Lung (tissue), 12 donors: ENCODE measurements around the gene PLB1. TPM values are rescaled to one million over a fixed set of nuclear protein-coding genes. Genes with fewer than 3 reads are reported as not detected.

Experiments
- ATAC-seq: fragments of 200-7000 bp; cut with Tn5 transposase; one replicate; pipeline ENCODE4 v1.9.1; 2020; ENCODE audit warnings: moderate number of reproducible peaks; ENCODE audit not compliant: insufficient read depth, low FRiP score
- DNase-seq, 3 donors: peaks; one replicate each; pipeline ENCODE4 v3.0.0-alpha.2; 2013 to 2017
- H3K27ac ChIP-seq, 2 donors: one replicate each; pipeline ENCODE4 v1.5.1; 2013; ENCODE audit warnings: mild to moderate bottlenecking in 2 of 2, moderate library complexity in 2 of 2, control low read depth in 1 of 2, inconsistent platforms in 1 of 2, low read depth in 1 of 2, low read length in 1 of 2
- H3K27me3 ChIP-seq, 3 donors: one replicate each; pipeline ENCODE4 v1.5.1; 2013; ENCODE audit warnings: low read length in 2 of 3; ENCODE audit not compliant: control insufficient read depth in 3 of 3, insufficient read depth in 3 of 3
- H3K36me3 ChIP-seq, 4 donors: one replicate each; pipeline ENCODE4 v1.5.1; 2013; ENCODE audit warnings: low read length in 4 of 4, mild to moderate bottlenecking in 1 of 4, moderate library complexity in 1 of 4; ENCODE audit not compliant: control insufficient read depth in 4 of 4, insufficient read depth in 4 of 4
- H3K4me1 ChIP-seq, 5 donors: one replicate each; pipeline ENCODE4 v1.5.1; 2013; ENCODE audit warnings: low read length in 5 of 5, mild to moderate bottlenecking in 2 of 5, moderate library complexity in 1 of 5; ENCODE audit not compliant: control insufficient read depth in 5 of 5, insufficient read depth in 5 of 5
- H3K4me3 ChIP-seq: one replicate; pipeline ENCODE4 v1.5.1; 2013; ENCODE audit warnings: mild to moderate bottlenecking, control low read depth, moderate library complexity
- H3K9ac ChIP-seq, 2 donors: one replicate each; pipeline ENCODE4 v1.5.1; 2013; ENCODE audit warnings: low read length in 2 of 2, control low read depth in 1 of 2; ENCODE audit not compliant: insufficient read depth in 1 of 2
- H3K9me3 ChIP-seq, 4 donors: one replicate each; pipeline ENCODE4 v1.5.1; 2013; ENCODE audit warnings: low read length in 3 of 4, mild to moderate bottlenecking in 1 of 4, moderate library complexity in 1 of 4; ENCODE audit not compliant: control insufficient read depth in 4 of 4, insufficient read depth in 3 of 4
- WGBS, 2 donors: extraction: QIAGEN DNeasy Blood & Tissue Kit; methylation state at CpG; one replicate each; pipeline ENCODE4 v1.1.7; 2013; 5-methylcytosine and 5-hydroxymethylcytosine counted together
- polyA plus RNA-seq, 2 donors: library from polyadenylated mRNA; stranded (reverse); fragments of 200-250 nt; gene quantifications; one replicate each; pipeline ENCODE4 v1.2.1, GENCODE V29; 2013
- total RNA-seq, 2 donors: library from RNA; depleted of rRNA in 1 of 2; stranded (reverse); fragments of >200 nt in 1 of 2; gene quantifications; one replicate each; pipeline ENCODE4 v1.2.1, GENCODE V29; 2014 to 2021
- TF ChIP-seq, protein P1 (sequence below): IDR thresholded peaks from 2 replicates; pipeline ENCODE4 v1.5.1; 2012; ENCODE audit warnings: mild to moderate bottlenecking; ENCODE audit errors: control extremely low read depth, extremely low read depth
- donor health status: control.
- donor health status: control.
- donor health status: Bipolar disorder and iron deficiency.
- donor health status: healthy.
- donor health status: DM: yes; HTN: yes; CAD: no.

The PLB1 gene
- total and polyA plus RNA-seq, 4 donors: 1.0 to 10.3 (median 6.7) TPM

DNA sequence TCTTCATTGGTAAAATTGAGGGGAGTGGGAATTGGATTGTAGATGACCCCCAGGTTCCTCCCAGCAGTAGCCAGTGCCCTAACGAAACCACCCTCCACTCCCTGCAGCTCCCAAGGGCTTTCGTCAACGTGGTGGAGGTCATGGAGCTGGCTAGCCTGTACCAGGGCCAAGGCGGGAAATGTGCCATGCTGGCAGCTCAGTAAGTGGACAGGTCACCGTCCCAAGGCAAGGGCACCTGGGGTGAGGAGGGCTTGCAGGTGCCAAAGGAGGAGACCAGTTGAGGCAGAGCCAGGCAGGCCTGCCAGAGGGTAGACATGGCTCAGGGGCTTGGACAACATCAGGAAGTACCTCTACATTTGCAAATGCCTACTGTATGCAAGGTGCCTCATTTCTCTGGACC is 133.1 kb downstream of the PLB1 start:
- H3K9me3 ChIP-seq: no peaks in the 10 kb centered on the region
- 92 to 96% methylated on average over 5 of the region's 5 CpGs for whole genome bisulfite sequencing, 2 donors
- no peaks in the 10 kb centered on the region for H3K27me3 ChIP-seq
- DNase-seq: no peak
- no peaks in the 10 kb centered on the region for H3K36me3 ChIP-seq
- TF ChIP-seq, protein P1, sequence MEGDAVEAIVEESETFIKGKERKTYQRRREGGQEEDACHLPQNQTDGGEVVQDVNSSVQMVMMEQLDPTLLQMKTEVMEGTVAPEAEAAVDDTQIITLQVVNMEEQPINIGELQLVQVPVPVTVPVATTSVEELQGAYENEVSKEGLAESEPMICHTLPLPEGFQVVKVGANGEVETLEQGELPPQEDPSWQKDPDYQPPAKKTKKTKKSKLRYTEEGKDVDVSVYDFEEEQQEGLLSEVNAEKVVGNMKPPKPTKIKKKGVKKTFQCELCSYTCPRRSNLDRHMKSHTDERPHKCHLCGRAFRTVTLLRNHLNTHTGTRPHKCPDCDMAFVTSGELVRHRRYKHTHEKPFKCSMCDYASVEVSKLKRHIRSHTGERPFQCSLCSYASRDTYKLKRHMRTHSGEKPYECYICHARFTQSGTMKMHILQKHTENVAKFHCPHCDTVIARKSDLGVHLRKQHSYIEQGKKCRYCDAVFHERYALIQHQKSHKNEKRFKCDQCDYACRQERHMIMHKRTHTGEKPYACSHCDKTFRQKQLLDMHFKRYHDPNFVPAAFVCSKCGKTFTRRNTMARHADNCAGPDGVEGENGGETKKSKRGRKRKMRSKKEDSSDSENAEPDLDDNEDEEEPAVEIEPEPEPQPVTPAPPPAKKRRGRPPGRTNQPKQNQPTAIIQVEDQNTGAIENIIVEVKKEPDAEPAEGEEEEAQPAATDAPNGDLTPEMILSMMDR: no peak
- peaks cover 8 to 23% (median 12%) of the 10 kb centered on the region in 5 donors for H3K4me1 ChIP-seq
- no peak for ATAC-seq
- no peak overlapping the region for H3K27ac ChIP-seq
- no peak overlapping the region for H3K4me3 ChIP-seq
- no peak overlapping the region for H3K9ac ChIP-seq

DNA sequence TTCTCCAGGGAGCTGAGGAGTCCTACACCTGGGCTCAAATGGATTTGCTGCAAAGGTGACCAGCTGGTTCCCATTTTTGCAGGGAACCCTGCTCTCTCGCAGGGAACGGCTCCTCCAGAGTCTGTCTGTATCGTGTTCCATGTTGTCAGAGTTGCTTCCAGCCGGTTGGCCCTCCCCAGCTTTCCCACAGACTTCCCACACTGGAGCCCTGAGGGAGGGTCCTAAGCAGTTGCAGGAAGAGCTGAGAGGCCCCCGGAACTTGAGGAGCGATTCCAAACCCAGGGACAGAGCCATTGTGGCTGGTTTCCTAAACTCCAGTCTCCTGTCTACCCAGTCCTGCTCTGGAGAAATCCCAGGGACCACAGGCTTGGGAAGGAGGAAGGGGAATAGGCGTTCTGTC is 134.1 kb downstream of the PLB1 start:
- DNase-seq (no peak), ATAC-seq (no peak)
- H3K9me3 ChIP-seq: no peaks in the 10 kb centered on the region
- TF ChIP-seq, protein P1: no peak
- H3K4me1 ChIP-seq: peaks cover 6 to 25% (median 11%) of the 10 kb centered on the region in 5 donors
- no peaks in the 10 kb centered on the region for H3K27me3 ChIP-seq
- 96% methylated on average over 7 of the region's 7 CpGs for WGBS, 2 donors
- no peak overlapping the region for H3K9ac ChIP-seq
- H3K4me3 ChIP-seq: no peak overlapping the region
- H3K36me3 ChIP-seq: no peaks in the 10 kb centered on the region
- H3K27ac ChIP-seq: no peak overlapping the region

DNA sequence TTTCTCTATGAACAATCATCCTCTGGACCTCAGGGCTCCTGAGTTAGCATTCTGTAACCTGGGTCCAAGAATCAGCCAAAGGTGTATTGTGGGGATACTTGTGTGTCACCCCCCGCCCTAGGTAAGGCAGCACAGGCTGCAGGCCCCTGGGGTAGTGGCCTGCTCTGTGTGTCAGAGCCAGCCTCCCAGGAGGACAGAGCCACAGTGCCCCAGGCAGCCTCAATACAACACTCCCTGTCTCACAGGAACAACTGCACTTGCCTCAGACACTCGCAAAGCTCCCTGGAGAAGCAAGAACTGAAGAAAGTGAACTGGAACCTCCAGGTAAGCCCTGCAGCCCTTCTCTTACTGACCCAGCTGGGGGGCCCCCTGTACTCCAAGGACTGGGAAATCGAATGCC is 134.5 kb downstream of the PLB1 start:
- WGBS, 2 donors: 77 to 82% methylated on average over 3 of the region's 3 CpGs
- ATAC-seq: no peak
- peaks cover 6 to 25% (median 8%) of the 10 kb centered on the region in 5 donors for H3K4me1 ChIP-seq

More for the DNA sequence above, 134.5 kb downstream of the PLB1 start:
- Histone ChIP-seq H3K36me3 (no peaks in the 10 kb centered on the region), H3K4me3 (no peak overlapping the region), H3K27ac (no peak overlapping the region), H3K27me3 (no peaks in the 10 kb centered on the region), H3K9me3 (no peaks in the 10 kb centered on the region), H3K9ac (no peak overlapping the region)
- DNase-seq: no peak
- TF ChIP-seq, protein P1: no peak
